ENCODE results near the gene LGR6.

GRCh38 chr1:202272103-202272845 is 78.7 kb downstream of the LGR6 start:
- TF ChIP-seq, protein P1, sequence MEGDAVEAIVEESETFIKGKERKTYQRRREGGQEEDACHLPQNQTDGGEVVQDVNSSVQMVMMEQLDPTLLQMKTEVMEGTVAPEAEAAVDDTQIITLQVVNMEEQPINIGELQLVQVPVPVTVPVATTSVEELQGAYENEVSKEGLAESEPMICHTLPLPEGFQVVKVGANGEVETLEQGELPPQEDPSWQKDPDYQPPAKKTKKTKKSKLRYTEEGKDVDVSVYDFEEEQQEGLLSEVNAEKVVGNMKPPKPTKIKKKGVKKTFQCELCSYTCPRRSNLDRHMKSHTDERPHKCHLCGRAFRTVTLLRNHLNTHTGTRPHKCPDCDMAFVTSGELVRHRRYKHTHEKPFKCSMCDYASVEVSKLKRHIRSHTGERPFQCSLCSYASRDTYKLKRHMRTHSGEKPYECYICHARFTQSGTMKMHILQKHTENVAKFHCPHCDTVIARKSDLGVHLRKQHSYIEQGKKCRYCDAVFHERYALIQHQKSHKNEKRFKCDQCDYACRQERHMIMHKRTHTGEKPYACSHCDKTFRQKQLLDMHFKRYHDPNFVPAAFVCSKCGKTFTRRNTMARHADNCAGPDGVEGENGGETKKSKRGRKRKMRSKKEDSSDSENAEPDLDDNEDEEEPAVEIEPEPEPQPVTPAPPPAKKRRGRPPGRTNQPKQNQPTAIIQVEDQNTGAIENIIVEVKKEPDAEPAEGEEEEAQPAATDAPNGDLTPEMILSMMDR (IDR thresholded peaks at IDR 0.05): no peak
- TF ChIP-seq POLR2A (IDR thresholded peaks at IDR 0.05): no peak
- no peak for TF ChIP-seq POLR2AphosphoS5 (IDR thresholded peaks at IDR 0.05)
- TF ChIP-seq EP300 (IDR thresholded peaks at IDR 0.05): no peak

Measured in gastroesophageal sphincter (tissue), 3 donors.